Stimulated activated CD4-positive, alpha-beta T cell treated with anti-CD3 and anti-CD28 coated beads, Interleukin-1b, Interleukin-23, amount 100 ng/mL, for 24 hours (primary cell): ENCODE measurements around the gene LENG8.
"Not testable (repeated sequence)": the region's sequence is repeated elsewhere in the genome, so short reads cannot be mapped to it uniquely, and the experiment has no call there.

Experiments used
- DNase-seq, 4 experiments: peaks; one replicate each; pipeline ENCODE4 v3.0.0-alpha.2; 2020; ENCODE audit warnings: low read depth in 4 of 4, low spot score in 1 of 4

Gene LENG8

GRCh38 chr19:54478677-54479266 is 29.8 kb downstream of the LENG8 start:
- DNase-seq, result no peak

- DNase-seq, result no peak
Measured at GRCh38 chr19:54480051-54480450, 31.1 kb downstream of the LENG8 start.

DNA sequence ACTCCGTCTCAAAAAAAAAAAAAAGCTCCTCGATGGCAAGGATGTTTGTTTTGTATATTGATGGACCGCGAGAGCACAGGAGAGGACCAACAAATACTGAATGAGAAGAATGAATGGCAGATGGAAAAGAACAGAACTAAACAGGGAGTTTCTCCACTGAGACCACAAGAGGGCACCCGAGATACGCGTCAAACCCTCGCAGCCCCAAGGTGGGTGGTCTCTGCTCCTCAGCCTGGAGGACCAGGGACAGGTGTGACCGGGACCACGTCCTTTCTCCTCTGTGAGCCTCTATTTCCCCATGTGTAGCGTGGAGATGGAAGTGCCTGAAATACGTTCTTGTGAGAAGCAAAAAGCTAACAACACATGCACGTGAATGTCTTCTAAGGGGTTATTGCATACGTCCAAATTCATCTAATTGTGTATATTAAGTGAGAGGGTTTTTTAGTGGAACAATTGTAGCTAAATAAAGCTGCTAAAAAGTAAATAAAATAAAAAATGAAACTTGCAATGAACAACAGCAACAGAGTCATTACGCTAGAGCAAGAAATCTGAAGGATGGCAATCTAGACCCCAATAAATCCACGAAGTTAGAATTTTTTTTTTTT is 32.4 kb downstream of the LENG8 start:
- peak in 2 of 4 experiments; percentile 24 to 26 for DNase-seq

DNA sequence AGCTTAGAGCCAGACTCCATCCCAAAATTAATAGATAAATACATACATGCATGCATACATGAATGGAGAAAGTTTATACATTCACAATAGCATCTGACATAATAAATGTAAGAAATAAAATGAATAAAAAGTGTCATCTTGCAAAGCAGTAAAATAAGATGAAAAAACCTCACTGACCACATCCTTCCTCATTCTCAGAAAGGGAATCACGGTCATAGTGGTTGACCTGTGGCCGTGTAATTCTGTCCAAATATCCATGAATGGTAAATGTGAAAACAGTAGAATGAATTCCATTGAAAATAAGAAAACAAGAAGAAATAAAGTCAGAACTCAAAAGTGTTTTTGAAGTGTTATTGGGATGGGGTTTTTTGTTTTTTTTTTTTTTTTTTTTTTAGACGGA is 33.9 kb downstream of the LENG8 start:
- DNase-seq, result no peak

GRCh38 chr19:54484451-54484850 is 35.5 kb downstream of the LENG8 start:
- DNase-seq, result no peak

GRCh38 chr19:54485851-54486250 is 36.9 kb downstream of the LENG8 start:
- no peak for DNase-seq

- no peak for DNase-seq
Measured at GRCh38 chr19:54489341-54489740, 40.3 kb downstream of the LENG8 start.

GRCh38 chr19:54489766-54490165 is 40.8 kb downstream of the LENG8 start:
- DNase-seq, result no peak

DNA sequence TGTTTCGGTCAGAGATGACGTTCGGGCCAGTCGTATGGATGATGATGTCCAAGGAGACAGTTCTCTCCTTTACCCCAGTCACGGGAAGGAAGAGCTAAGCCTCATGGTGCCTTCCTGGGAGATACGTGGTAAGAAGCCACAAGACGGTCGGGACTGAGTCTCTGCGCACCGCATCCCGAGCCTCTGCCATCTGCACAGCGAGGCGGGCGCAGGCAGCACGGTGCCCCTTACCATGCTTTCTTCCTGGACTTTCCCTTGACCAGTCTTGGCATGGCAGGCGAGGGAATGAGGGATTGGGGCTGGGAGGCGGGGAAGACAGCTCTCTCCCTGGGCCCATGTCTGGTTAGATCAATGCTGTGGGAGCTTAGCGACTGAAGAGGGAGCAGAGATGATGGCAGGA is 43.6 kb downstream of the LENG8 start:
- DNase-seq, result no peak

- not testable (repeated sequence) for DNase-seq
Measured at GRCh38 chr19:54493056-54493455, 44.1 kb downstream of the LENG8 start.

DNA sequence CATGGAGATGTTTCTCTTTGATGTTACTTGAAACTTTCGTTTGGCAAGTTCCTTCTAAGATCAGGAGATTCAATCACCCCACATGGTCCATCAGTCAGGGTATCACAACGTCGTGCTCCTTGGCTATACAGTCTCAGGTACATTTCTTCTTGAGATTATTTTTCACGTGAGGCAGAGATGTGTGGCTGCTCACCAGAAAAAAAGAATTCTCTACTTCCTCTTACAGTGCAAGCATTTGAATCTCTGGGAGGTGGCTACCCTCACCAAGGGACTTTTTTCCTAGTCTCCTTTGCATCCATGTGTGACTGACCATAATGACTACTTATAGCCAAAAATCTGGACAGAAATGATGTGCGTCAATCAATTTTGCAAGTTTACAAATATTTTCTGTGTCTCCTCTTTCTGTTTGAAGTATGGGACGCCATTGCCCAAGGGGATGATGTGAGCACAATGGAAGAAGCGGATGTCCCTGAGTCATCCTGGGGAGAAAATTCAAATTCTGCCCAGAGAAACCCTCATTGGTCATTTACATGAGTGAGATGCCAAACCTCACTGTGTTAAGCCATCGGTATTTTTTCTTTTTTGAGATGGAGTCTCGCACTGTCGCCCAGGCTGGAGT is 45.1 kb downstream of the LENG8 start:
- DNase-seq, result no peak

DNA sequence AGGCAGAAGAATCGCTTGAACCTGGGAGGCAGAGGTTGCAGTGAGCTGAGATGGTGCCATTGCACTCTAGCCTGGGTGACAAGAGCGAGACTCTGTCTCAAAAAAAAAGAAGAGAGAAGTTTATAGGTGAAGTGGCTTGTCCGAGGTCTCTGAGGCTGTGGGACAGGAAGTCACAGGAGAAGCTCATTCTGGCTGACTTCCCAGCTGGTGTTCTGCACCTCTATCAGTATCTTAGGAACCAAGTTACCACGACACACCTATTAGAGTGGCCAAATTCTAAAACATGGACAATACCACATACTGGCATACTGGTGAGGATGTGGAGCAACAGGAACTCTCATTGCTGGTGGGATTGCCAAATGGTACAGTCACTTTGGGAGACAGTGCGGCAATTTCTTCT is 46.3 kb downstream of the LENG8 start:
- not testable (repeated sequence) for DNase-seq

GRCh38 chr19:54497747-54498450 is 48.9 kb downstream of the LENG8 start:
- not testable (repeated sequence) for DNase-seq

GRCh38 chr19:54498451-54498772 is 49.4 kb downstream of the LENG8 start:
- DNase-seq, result not testable (repeated sequence)

- DNase-seq, result no peak
Measured at GRCh38 chr19:54502518-54503048, 53.6 kb downstream of the LENG8 start, which contains the start of gene LAIR2. TSS of gene LAIR2 (plus strand) at chr19:54502831. CDS start at chr19:54502919, 88 bp downstream.

DNA sequence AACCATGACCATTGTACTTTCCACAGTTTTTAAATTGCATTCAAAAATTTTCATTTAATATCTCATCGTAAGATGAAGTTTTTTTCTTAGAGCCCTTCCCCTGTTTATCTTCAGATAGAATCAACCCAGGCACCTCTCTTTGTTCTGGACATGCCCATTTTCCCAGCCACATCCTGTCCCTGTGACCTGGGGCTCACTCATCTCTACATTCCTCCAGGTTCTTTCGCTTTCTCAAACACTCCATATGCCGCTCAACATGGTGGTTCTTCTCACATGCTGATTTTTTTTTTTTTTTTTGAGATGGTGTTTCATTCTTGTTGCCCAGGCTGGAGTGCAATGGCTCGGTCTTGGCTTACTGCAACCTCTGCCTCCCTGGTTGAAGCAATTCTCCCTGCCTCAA is 56.5 kb downstream of the LENG8 start:
- DNase-seq, result not testable (repeated sequence)

GRCh38 chr19:54506079-54506478 is 57.1 kb downstream of the LENG8 start:
- no peak for DNase-seq

DNA sequence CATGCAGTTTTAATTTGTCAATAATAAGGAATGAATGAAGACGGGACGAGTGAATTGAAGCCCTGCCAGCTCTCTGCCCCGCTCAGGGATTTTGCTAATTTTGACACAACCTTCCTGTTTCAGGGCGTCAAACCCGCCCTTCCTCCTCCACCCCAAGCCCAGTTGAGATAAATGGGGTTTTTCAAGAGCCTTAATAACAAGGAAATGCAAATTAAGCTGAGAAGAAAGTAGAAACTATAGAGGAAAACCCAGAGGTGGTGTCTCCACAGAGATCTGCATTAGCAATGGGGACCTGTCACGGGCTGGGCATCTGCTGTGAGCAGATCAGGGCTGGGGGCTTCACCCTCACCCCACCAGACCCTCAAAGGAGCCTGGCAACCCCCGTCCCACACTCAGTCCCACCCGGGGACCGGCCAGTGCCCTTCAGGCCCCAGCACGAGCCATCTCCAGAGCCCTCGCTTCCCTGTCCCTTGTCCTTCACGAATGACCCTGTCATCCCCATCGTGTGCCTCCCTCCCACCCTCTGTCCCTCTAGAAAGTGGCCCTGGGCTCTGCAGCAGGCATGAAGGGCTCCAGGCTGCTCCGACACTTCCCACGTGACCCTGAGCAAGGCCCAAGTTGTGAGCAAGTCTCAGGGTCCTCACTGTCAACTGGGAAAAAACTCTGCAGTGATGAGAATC is 58.2 kb downstream of the LENG8 start:
- not testable (repeated sequence) for DNase-seq

GRCh38 chr19:54507824-54508223 is 58.8 kb downstream of the LENG8 start:
- no peak for DNase-seq

DNA sequence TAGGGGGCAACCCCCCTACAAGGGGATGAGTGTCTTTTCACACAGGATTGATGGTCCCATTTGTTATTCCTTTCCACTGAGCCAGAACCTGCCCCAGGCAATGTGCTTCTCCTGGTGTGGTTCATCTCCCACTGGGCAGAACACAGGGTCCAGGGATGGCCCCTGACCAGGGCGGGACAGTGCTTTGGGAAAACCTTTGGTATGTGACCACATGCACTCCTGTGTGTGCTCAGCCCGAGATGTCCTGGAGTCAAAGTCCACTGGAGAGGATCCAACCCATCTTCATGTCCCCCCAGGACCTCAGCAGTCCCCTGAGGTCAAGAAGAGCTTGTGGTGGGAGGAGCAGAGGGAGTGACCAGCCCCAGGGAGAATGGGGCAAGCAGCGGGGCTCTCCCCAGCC is 59.5 kb downstream of the LENG8 start:
- DNase-seq, result not testable (repeated sequence)
